22Rv1 (cell line): Measurements from ENCODE around the gene ADM2.

Experiments used
- ZFX ChIP-seq: fragments of 450-650 bp; IDR thresholded peaks from 2 replicates; pipeline ENCODE4 v1.6.1; 2017; ENCODE audit warnings: antibody characterized with exemption, borderline replicate concordance
- TF ChIP-seq, protein P1 (sequence below): fragments of 450-650 bp; IDR thresholded peaks from 2 replicates; pipeline ENCODE4 v1.5.1; 2017; ENCODE audit warnings: mild to moderate bottlenecking

DNA sequence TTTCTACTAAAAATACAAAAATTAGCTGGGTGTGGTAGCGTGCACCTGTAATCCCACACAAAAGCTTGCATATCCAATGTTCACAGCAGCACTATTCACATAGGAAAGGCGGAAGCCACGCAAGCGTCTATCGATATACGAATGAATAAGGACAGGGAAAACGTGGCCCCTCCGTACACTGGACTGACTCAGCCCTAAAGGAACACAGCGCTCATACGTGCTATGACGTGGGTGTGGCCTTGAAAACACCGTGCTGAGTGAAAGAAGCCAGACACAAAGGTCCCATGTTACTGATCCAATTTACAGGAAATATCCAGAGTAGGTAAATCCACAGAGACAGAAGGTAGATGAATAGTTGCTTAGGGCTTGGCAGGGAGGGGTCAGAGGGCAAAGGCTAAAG, 19.1 kb downstream of the ADM2 start:
- TF ChIP-seq, protein P1, sequence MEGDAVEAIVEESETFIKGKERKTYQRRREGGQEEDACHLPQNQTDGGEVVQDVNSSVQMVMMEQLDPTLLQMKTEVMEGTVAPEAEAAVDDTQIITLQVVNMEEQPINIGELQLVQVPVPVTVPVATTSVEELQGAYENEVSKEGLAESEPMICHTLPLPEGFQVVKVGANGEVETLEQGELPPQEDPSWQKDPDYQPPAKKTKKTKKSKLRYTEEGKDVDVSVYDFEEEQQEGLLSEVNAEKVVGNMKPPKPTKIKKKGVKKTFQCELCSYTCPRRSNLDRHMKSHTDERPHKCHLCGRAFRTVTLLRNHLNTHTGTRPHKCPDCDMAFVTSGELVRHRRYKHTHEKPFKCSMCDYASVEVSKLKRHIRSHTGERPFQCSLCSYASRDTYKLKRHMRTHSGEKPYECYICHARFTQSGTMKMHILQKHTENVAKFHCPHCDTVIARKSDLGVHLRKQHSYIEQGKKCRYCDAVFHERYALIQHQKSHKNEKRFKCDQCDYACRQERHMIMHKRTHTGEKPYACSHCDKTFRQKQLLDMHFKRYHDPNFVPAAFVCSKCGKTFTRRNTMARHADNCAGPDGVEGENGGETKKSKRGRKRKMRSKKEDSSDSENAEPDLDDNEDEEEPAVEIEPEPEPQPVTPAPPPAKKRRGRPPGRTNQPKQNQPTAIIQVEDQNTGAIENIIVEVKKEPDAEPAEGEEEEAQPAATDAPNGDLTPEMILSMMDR, result no peak
- no peak for TF ChIP-seq ZFX
